ENCODE data around the gene EMP3. TPM values are rescaled to one million over a fixed set of nuclear protein-coding genes. Genes with fewer than 3 reads are reported as not detected.

The EMP3 gene
- total and polyA plus RNA-seq, 2 of the 13 experiments (the other 11 are each of a cell fraction or from before 2014, with no cell fraction given) = 2.2 to 7.8 TPM

DNA sequence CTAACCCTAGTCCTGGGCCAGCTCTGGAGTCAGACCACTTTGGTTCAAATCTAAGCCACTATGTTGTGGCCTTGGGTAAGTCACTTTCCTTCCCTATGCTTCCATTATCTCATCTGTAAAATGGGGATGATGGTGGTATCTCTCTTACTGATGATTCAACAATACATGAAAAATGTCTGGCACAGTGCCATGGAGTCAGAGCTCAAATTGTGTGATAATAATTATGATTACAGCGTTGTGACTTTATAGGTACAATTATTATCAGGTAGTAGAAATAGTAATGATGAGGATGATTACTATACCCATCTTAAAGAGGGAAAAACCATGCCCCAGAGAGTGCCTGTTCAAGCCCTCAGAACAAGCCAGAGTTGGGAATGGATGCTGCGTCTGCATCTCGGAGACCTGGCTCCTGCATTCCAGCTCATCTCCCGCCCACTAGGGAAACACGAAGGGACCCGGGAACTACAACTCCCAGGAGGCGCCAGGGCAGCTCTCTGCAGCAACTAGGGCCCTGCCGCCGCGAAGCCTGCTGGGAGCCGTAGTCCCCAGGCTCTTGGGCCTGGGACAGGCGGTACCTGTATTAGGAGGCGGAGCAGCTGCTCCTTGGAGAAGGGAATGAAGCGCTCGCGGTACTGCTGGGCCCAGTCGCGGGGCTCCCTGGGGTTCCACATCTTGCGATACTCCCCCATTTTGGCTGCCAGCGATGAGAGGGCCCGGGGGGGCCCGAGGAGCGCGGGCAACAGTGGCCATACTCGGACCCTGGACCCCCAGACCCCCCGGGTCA, 37.6 kb downstream of the EMP3 start (continued):
- TF ChIP-seq CENPBD1 (CRISPR knock-in tag; IDR thresholded peaks at IDR 0.05; ENCODE audit: borderline replicate concordance, low read depth) (no peak), ZNF780A (CRISPR knock-in tag; IDR thresholded peaks at IDR 0.05) (no peak), MEIS1 (CRISPR knock-in tag; IDR thresholded peaks at IDR 0.05; ENCODE audit: borderline replicate concordance) (no peak), ZFAT (CRISPR knock-in tag; conservative IDR thresholded peaks at IDR 0.05) (no peak), ZNF709 (CRISPR knock-in tag; IDR thresholded peaks at IDR 0.05) (no peak), ZC3H4 (CRISPR knock-in tag; IDR thresholded peaks at IDR 0.05; ENCODE audit: borderline replicate concordance) (no peak), KDM5A (IDR thresholded peaks at IDR 0.05; ENCODE audit: borderline replicate concordance, low read length) (no peak), KAT8 (CRISPR knock-in tag; IDR thresholded peaks at IDR 0.05) (no peak), CENPX (CRISPR knock-in tag; IDR thresholded peaks at IDR 0.05) (no peak), NFYC (CRISPR knock-in tag; IDR thresholded peaks at IDR 0.05) (peak; percentile 34; the same call in 1 of the 2 replicates), JUN (CRISPR knock-in tag; IDR thresholded peaks at IDR 0.05) (no peak), ATF1 (CRISPR knock-in tag; IDR thresholded peaks at IDR 0.05) (no peak), CBX1 (IDR thresholded peaks at IDR 0.05; ENCODE audit: low read depth) (peak; percentile 35), ZFY (CRISPR knock-in tag; IDR thresholded peaks at IDR 0.05) (peak; percentile 85), AKAP8 (CRISPR knock-in tag; IDR thresholded peaks at IDR 0.05) (no peak), ZNF772 (CRISPR knock-in tag; IDR thresholded peaks at IDR 0.05) (no peak)
- TF ChIP-seq, protein P1, sequence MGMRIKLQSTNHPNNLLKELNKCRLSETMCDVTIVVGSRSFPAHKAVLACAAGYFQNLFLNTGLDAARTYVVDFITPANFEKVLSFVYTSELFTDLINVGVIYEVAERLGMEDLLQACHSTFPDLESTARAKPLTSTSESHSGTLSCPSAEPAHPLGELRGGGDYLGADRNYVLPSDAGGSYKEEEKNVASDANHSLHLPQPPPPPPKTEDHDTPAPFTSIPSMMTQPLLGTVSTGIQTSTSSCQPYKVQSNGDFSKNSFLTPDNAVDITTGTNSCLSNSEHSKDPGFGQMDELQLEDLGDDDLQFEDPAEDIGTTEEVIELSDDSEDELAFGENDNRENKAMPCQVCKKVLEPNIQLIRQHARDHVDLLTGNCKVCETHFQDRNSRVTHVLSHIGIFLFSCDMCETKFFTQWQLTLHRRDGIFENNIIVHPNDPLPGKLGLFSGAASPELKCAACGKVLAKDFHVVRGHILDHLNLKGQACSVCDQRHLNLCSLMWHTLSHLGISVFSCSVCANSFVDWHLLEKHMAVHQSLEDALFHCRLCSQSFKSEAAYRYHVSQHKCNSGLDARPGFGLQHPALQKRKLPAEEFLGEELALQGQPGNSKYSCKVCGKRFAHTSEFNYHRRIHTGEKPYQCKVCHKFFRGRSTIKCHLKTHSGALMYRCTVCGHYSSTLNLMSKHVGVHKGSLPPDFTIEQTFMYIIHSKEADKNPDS (CRISPR knock-in tag; IDR thresholded peaks at IDR 0.05) = no peak
- TF ChIP-seq, protein P2, sequence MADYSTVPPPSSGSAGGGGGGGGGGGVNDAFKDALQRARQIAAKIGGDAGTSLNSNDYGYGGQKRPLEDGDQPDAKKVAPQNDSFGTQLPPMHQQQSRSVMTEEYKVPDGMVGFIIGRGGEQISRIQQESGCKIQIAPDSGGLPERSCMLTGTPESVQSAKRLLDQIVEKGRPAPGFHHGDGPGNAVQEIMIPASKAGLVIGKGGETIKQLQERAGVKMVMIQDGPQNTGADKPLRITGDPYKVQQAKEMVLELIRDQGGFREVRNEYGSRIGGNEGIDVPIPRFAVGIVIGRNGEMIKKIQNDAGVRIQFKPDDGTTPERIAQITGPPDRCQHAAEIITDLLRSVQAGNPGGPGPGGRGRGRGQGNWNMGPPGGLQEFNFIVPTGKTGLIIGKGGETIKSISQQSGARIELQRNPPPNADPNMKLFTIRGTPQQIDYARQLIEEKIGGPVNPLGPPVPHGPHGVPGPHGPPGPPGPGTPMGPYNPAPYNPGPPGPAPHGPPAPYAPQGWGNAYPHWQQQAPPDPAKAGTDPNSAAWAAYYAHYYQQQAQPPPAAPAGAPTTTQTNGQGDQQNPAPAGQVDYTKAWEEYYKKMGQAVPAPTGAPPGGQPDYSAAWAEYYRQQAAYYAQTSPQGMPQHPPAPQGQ (CRISPR knock-in tag; IDR thresholded peaks at IDR 0.05; ENCODE audit: borderline replicate concordance) = no peak
- TF ChIP-seq, protein P3, sequence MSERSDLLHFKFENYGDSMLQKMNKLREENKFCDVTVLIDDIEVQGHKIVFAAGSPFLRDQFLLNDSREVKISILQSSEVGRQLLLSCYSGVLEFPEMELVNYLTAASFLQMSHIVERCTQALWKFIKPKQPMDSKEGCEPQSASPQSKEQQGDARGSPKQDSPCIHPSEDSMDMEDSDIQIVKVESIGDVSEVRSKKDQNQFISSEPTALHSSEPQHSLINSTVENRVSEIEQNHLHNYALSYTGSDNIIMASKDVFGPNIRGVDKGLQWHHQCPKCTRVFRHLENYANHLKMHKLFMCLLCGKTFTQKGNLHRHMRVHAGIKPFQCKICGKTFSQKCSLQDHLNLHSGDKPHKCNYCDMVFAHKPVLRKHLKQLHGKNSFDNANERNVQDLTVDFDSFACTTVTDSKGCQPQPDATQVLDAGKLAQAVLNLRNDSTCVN (CRISPR knock-in tag; IDR thresholded peaks at IDR 0.05; ENCODE audit: borderline replicate concordance) = no peak
- TF ChIP-seq, protein P4, sequence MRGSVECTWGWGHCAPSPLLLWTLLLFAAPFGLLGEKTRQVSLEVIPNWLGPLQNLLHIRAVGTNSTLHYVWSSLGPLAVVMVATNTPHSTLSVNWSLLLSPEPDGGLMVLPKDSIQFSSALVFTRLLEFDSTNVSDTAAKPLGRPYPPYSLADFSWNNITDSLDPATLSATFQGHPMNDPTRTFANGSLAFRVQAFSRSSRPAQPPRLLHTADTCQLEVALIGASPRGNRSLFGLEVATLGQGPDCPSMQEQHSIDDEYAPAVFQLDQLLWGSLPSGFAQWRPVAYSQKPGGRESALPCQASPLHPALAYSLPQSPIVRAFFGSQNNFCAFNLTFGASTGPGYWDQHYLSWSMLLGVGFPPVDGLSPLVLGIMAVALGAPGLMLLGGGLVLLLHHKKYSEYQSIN (CRISPR knock-in tag; IDR thresholded peaks at IDR 0.05; ENCODE audit: borderline replicate concordance) = no peak
- TF ChIP-seq, protein P5, sequence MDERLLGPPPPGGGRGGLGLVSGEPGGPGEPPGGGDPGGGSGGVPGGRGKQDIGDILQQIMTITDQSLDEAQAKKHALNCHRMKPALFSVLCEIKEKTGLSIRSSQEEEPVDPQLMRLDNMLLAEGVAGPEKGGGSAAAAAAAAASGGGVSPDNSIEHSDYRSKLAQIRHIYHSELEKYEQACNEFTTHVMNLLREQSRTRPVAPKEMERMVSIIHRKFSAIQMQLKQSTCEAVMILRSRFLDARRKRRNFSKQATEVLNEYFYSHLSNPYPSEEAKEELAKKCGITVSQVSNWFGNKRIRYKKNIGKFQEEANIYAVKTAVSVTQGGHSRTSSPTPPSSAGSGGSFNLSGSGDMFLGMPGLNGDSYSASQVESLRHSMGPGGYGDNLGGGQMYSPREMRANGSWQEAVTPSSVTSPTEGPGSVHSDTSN (CRISPR knock-in tag; IDR thresholded peaks at IDR 0.05) = no peak
